Keratinocyte (primary cell): Measurements from ENCODE around the gene MAGI2.

Experiments used
- EZH2 ChIP-seq: IDR thresholded peaks from one replicate; pipeline ENCODE4 v1.6.1; 2012; ENCODE audit warnings: inconsistent platforms, mild to moderate bottlenecking, low read length, moderate library complexity
- TF ChIP-seq, protein P1 (sequence below), 3 experiments: IDR thresholded peaks in 1 of 3; conservative IDR thresholded peaks in 1 of 3; optimal IDR thresholded peaks in 1 of 3; 2 replicates in 2 of 3; 3 replicates in 1 of 3; pipeline versions ENCODE3 to v1.5.1; 2011; ENCODE audit warnings: low read length in 3 of 3, mild to moderate bottlenecking in 3 of 3, moderate library complexity in 2 of 3, control low read depth in 1 of 3, inconsistent platforms in 1 of 3; ENCODE audit not compliant: insufficient read depth in 2 of 3; ENCODE audit errors: extremely low read depth in 1 of 3

GRCh38 chr7:78296644-78297371 is 1156.7 kb downstream of the MAGI2 start:
- TF ChIP-seq, protein P1, sequence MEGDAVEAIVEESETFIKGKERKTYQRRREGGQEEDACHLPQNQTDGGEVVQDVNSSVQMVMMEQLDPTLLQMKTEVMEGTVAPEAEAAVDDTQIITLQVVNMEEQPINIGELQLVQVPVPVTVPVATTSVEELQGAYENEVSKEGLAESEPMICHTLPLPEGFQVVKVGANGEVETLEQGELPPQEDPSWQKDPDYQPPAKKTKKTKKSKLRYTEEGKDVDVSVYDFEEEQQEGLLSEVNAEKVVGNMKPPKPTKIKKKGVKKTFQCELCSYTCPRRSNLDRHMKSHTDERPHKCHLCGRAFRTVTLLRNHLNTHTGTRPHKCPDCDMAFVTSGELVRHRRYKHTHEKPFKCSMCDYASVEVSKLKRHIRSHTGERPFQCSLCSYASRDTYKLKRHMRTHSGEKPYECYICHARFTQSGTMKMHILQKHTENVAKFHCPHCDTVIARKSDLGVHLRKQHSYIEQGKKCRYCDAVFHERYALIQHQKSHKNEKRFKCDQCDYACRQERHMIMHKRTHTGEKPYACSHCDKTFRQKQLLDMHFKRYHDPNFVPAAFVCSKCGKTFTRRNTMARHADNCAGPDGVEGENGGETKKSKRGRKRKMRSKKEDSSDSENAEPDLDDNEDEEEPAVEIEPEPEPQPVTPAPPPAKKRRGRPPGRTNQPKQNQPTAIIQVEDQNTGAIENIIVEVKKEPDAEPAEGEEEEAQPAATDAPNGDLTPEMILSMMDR (optimal IDR thresholded peaks at IDR 0.05 in 1 of 3, IDR thresholded peaks at IDR 0.05 in 1 of 3, conservative IDR thresholded peaks at IDR 0.05 in 1 of 3; ENCODE audit: extremely low read depth in 1 of 3, insufficient read depth in 2 of 3, low read length in 3 of 3), result no peak
- TF ChIP-seq EZH2, result no peak
